WTC11 (cell line): ENCODE data around the gene BDKRB2. TPM values are rescaled to one million over a fixed set of nuclear protein-coding genes. Genes with fewer than 3 reads are reported as not detected.

Experiments
- ATAC-seq: fragments of 200-7000 bp; cut with Tn5 transposase; 2 replicates; pipeline ENCODE4 v1.10.0; 2021; ENCODE audit warnings: mild to moderate bottlenecking, moderate library complexity
- CTCF ChIA-PET: fragments of 300-600 bp; sonication (Branson Sonifier 250); formaldehyde crosslinking; loops from one replicate; lab custom pipeline; 2021; ENCODE audit warnings: antibody characterized with exemption; lab: Charles Lee
- POLR2A ChIA-PET: fragments of 350-600 bp; sonication (Branson Sonifier 250); formaldehyde crosslinking; loops from one replicate; lab custom pipeline; 2021; ENCODE audit warnings: antibody characterized with exemption; lab: Charles Lee
- DNase-seq: peaks from one replicate; pipeline ENCODE4 v3.0.0; 2021; ENCODE audit warnings: low spot score
- H3K27ac Mint-ChIP-seq: 2 replicates; pipeline ENCODE4 v1.8.0; 2021; ENCODE audit warnings: mixed read lengths
- H3K27me3 Mint-ChIP-seq: 2 replicates; pipeline ENCODE4 v1.8.0; 2021; ENCODE audit warnings: low read depth, mild to moderate bottlenecking, moderate library complexity, mixed read lengths
- H3K36me3 Mint-ChIP-seq: 2 replicates; pipeline ENCODE4 v1.8.0; 2021; ENCODE audit warnings: mixed read lengths
- H3K4me1 Mint-ChIP-seq: 2 replicates; pipeline ENCODE4 v1.8.0; 2022; ENCODE audit warnings: mixed read lengths
- H3K4me3 Mint-ChIP-seq: 2 replicates; pipeline ENCODE4 v1.8.0; 2021; ENCODE audit warnings: mild to moderate bottlenecking, moderate library complexity, mixed read lengths
- H3K9me3 Mint-ChIP-seq: 2 replicates; pipeline ENCODE4 v1.8.0; 2021; ENCODE audit warnings: mixed read lengths
- CBFB ChIP-seq: sonication (generic); formaldehyde crosslinking; IDR thresholded peaks from 2 replicates; pipeline ENCODE4 v1.8.1; 2022; ENCODE audit warnings: mild to moderate bottlenecking, low read depth, missing genetic modification reagents
- EMX1 ChIP-seq: fragments of 250-450 bp; sonication (Bioruptor Pico); IDR thresholded peaks from 2 replicates; pipeline ENCODE4 v1.8.0; 2021; ENCODE audit warnings: mild to moderate bottlenecking
- ETV6 ChIP-seq: sonication (generic); formaldehyde crosslinking; IDR thresholded peaks from 2 replicates; pipeline ENCODE4 v1.8.1; 2022; ENCODE audit warnings: mild to moderate bottlenecking, missing genetic modification reagents
- FOXK1 ChIP-seq: sonication (generic); formaldehyde crosslinking; IDR thresholded peaks from 2 replicates; pipeline ENCODE4 v1.8.0; 2022; ENCODE audit warnings: mild to moderate bottlenecking, moderate library complexity, missing genetic modification reagents
- HMGA2 ChIP-seq: fragments of 250-450 bp; sonication (Bioruptor Pico); IDR thresholded peaks from 2 replicates; pipeline ENCODE4 v1.4.0; 2021; ENCODE audit warnings: mild to moderate bottlenecking, moderate library complexity
- IRF2 ChIP-seq: sonication (generic); formaldehyde crosslinking; IDR thresholded peaks from 2 replicates; pipeline ENCODE4 v1.8.0; 2022; ENCODE audit warnings: low read depth, missing genetic modification reagents, borderline replicate concordance
- MYBL2 ChIP-seq: sonication (generic); formaldehyde crosslinking; IDR thresholded peaks from 2 replicates; pipeline ENCODE4 v1.8.1; 2023; ENCODE audit warnings: mild to moderate bottlenecking, moderate library complexity, missing genetic modification reagents
- NR2C2 ChIP-seq: sonication (generic); formaldehyde crosslinking; IDR thresholded peaks from 2 replicates; pipeline ENCODE4 v1.8.0; 2022; ENCODE audit warnings: mild to moderate bottlenecking, missing genetic modification reagents
- PRRX2 ChIP-seq: fragments of 250-450 bp; sonication (Bioruptor Pico); IDR thresholded peaks from 2 replicates; pipeline ENCODE4 v1.8.0; 2021; ENCODE audit warnings: mild to moderate bottlenecking
- RORB ChIP-seq: fragments of 250-450 bp; sonication (Bioruptor Pico); IDR thresholded peaks from 2 replicates; pipeline ENCODE4 v1.9.0; 2021; ENCODE audit warnings: mild to moderate bottlenecking
- TEAD4 ChIP-seq: sonication (generic); formaldehyde crosslinking; IDR thresholded peaks from 2 replicates; pipeline ENCODE4 v1.8.0; 2022; ENCODE audit warnings: mild to moderate bottlenecking, missing genetic modification reagents
- ZNF138 ChIP-seq: sonication (generic); formaldehyde crosslinking; conservative IDR thresholded peaks from 2 replicates; pipeline ENCODE4 v1.8.1; 2022; ENCODE audit warnings: mild to moderate bottlenecking, moderate library complexity, missing genetic modification reagents
- ZNF232 ChIP-seq: sonication (generic); formaldehyde crosslinking; IDR thresholded peaks from 2 replicates; pipeline ENCODE4 v1.8.0; 2022; ENCODE audit warnings: mild to moderate bottlenecking, missing genetic modification reagents
- ZNF416 ChIP-seq: fragments of 250-450 bp; sonication (Bioruptor Pico); IDR thresholded peaks from 2 replicates; pipeline ENCODE4 v1.9.0; 2021; ENCODE audit warnings: mild to moderate bottlenecking, inconsistent platforms
- ZNF423 ChIP-seq: fragments of 250-450 bp; sonication (Bioruptor Pico); IDR thresholded peaks from 2 replicates; pipeline ENCODE4 v2.1.2; 2022; ENCODE audit warnings: mild to moderate bottlenecking, moderate library complexity
- ZNF671 ChIP-seq: fragments of 250-450 bp; sonication (Bioruptor Pico); IDR thresholded peaks from 2 replicates; pipeline ENCODE4 v1.8.0; 2021; ENCODE audit warnings: mild to moderate bottlenecking
- total RNA-seq: library from RNA; stranded (reverse); gene quantifications from 3 replicates; pipeline ENCODE4 v1.2.3, GENCODE V29; 2021
- TF ChIP-seq, protein P1 (sequence below): fragments of 250-450 bp; sonication (Bioruptor Pico); IDR thresholded peaks from 2 replicates; pipeline ENCODE4 v1.9.0; 2021; ENCODE audit warnings: mild to moderate bottlenecking
- TF ChIP-seq, protein P2 (sequence below): sonication (generic); formaldehyde crosslinking; IDR thresholded peaks from 2 replicates; pipeline ENCODE4 v1.8.1; 2022; ENCODE audit warnings: low read depth, mild to moderate bottlenecking, moderate library complexity, missing genetic modification reagents, borderline replicate concordance
- TF ChIP-seq, protein P3 (sequence below): sonication (generic); formaldehyde crosslinking; IDR thresholded peaks from 2 replicates; pipeline ENCODE4 v1.8.0; 2022; ENCODE audit warnings: mild to moderate bottlenecking, missing genetic modification reagents
- TF ChIP-seq, protein P4 (sequence below): sonication (generic); formaldehyde crosslinking; conservative IDR thresholded peaks from 2 replicates; pipeline ENCODE4 v1.8.1; 2023; ENCODE audit warnings: mild to moderate bottlenecking, low read depth, missing genetic modification reagents, moderate library complexity
- TF ChIP-seq, protein P5 (sequence below): sonication (generic); formaldehyde crosslinking; IDR thresholded peaks from 2 replicates; pipeline ENCODE4 v1.8.1; 2022; ENCODE audit warnings: mild to moderate bottlenecking, moderate library complexity, missing genetic modification reagents
- TF ChIP-seq, protein P6 (sequence below): sonication (generic); formaldehyde crosslinking; IDR thresholded peaks from 2 replicates; pipeline ENCODE4 v1.8.1; 2022; ENCODE audit warnings: mild to moderate bottlenecking, missing genetic modification reagents, moderate library complexity, borderline replicate concordance
- TF ChIP-seq, protein P7 (sequence below): fragments of 250-450 bp; sonication (Bioruptor Pico); conservative IDR thresholded peaks from 2 replicates; pipeline ENCODE4 v1.9.0; 2021; ENCODE audit warnings: mild to moderate bottlenecking
- TF ChIP-seq, protein P8 (sequence below): sonication (generic); formaldehyde crosslinking; IDR thresholded peaks from 2 replicates; pipeline ENCODE4 v1.8.1; 2023; ENCODE audit warnings: mild to moderate bottlenecking, missing genetic modification reagents

BDKRB2 gene
- total RNA-seq, 1 experiment from 2014 or later: 0.17 TPM

DNA sequence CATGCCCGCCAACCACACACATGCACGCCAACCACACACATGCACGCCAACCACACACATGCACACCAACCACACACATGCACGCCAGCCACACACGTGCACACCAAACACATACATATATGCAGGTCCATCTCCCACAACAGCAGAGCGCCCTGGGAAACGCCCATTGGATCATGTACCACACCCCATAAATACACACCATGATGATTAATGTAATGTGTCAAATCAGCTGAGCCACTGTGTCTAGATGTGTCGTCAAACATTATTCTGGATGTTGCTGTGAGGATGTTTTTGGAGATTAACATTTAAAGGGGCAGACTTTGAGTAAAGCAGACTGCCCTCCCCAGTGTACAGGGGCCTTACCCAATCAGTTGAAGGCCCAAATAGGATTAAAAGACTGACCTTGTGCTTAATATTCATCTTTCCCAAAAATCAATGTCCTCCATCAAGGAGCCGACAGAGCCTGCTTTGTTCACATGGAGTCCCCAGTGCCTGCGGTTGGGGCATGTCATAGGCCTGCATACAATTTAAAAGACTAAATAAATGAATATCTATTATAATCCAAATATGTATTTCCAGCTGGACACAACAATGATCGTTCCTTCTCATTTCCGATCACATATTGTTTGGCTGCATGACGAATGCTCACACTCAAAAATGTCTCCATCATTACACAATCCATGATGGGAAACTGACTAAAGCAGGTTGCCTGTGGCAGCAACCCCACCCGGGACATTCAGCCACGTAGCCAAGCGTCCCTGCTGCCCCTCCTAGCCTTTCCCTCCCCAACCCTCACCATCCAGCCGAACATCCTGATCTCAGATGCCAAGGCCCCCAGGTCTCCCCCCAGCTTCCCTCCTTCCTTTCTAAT lies 23.2 kb upstream of the BDKRB2 start:
- ATAC-seq (no peak), DNase-seq (no peak)
- ChIA-PET CTCF (no interaction called here), POLR2A (no interaction called here)
- Mint-ChIP-seq H3K27me3 (no peaks in the 10 kb centered on the region), H3K4me1 (0 out of 2 replicates have a peak, but pooled peaks cover 3% of the 10 kb centered on the region), H3K36me3 (no peaks in the 10 kb centered on the region), H3K4me3 (no peak overlapping the region), H3K27ac (no peak overlapping the region), H3K9me3 (peaks cover 6% of the 10 kb centered on the region)
- no peak for TF ChIP-seq FOXK1
- TF ChIP-seq NR2C2 (CRISPR knock-in tag): no peak
- TF ChIP-seq HMGA2 (CRISPR knock-in tag): no peak
- TF ChIP-seq, protein P1, sequence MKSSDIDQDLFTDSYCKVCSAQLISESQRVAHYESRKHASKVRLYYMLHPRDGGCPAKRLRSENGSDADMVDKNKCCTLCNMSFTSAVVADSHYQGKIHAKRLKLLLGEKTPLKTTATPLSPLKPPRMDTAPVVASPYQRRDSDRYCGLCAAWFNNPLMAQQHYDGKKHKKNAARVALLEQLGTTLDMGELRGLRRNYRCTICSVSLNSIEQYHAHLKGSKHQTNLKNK (CRISPR knock-in tag): no peak
- TF ChIP-seq CBFB (CRISPR knock-in tag): no peak
- TF ChIP-seq ZNF138 (CRISPR knock-in tag): no peak
- TF ChIP-seq, protein P2, sequence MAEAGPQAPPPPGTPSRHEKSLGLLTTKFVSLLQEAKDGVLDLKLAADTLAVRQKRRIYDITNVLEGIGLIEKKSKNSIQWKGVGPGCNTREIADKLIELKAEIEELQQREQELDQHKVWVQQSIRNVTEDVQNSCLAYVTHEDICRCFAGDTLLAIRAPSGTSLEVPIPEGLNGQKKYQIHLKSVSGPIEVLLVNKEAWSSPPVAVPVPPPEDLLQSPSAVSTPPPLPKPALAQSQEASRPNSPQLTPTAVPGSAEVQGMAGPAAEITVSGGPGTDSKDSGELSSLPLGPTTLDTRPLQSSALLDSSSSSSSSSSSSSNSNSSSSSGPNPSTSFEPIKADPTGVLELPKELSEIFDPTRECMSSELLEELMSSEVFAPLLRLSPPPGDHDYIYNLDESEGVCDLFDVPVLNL: no peak
- no peak for TF ChIP-seq ZNF232
- TF ChIP-seq, protein P3, sequence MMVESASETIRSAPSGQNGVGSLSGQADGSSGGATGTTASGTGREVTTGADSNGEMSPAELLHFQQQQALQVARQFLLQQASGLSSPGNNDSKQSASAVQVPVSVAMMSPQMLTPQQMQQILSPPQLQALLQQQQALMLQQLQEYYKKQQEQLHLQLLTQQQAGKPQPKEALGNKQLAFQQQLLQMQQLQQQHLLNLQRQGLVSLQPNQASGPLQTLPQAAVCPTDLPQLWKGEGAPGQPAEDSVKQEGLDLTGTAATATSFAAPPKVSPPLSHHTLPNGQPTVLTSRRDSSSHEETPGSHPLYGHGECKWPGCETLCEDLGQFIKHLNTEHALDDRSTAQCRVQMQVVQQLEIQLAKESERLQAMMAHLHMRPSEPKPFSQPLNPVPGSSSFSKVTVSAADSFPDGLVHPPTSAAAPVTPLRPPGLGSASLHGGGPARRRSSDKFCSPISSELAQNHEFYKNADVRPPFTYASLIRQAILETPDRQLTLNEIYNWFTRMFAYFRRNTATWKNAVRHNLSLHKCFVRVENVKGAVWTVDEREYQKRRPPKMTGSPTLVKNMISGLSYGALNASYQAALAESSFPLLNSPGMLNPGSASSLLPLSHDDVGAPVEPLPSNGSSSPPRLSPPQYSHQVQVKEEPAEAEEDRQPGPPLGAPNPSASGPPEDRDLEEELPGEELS (CRISPR knock-in tag): no peak
- no peak for TF ChIP-seq ZNF671 (CRISPR knock-in tag)
- no peak for TF ChIP-seq ZNF416 (CRISPR knock-in tag)
- TF ChIP-seq TEAD4 (CRISPR knock-in tag): no peak
- no peak for TF ChIP-seq ZNF423 (CRISPR knock-in tag)
- no peak for TF ChIP-seq EMX1 (CRISPR knock-in tag)
- TF ChIP-seq, protein P4, sequence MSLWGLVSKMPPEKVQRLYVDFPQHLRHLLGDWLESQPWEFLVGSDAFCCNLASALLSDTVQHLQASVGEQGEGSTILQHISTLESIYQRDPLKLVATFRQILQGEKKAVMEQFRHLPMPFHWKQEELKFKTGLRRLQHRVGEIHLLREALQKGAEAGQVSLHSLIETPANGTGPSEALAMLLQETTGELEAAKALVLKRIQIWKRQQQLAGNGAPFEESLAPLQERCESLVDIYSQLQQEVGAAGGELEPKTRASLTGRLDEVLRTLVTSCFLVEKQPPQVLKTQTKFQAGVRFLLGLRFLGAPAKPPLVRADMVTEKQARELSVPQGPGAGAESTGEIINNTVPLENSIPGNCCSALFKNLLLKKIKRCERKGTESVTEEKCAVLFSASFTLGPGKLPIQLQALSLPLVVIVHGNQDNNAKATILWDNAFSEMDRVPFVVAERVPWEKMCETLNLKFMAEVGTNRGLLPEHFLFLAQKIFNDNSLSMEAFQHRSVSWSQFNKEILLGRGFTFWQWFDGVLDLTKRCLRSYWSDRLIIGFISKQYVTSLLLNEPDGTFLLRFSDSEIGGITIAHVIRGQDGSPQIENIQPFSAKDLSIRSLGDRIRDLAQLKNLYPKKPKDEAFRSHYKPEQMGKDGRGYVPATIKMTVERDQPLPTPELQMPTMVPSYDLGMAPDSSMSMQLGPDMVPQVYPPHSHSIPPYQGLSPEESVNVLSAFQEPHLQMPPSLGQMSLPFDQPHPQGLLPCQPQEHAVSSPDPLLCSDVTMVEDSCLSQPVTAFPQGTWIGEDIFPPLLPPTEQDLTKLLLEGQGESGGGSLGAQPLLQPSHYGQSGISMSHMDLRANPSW: no peak
- TF ChIP-seq, protein P5, sequence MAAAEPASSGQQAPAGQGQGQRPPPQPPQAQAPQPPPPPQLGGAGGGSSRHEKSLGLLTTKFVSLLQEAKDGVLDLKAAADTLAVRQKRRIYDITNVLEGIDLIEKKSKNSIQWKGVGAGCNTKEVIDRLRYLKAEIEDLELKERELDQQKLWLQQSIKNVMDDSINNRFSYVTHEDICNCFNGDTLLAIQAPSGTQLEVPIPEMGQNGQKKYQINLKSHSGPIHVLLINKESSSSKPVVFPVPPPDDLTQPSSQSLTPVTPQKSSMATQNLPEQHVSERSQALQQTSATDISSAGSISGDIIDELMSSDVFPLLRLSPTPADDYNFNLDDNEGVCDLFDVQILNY (CRISPR knock-in tag): no peak

DNA sequence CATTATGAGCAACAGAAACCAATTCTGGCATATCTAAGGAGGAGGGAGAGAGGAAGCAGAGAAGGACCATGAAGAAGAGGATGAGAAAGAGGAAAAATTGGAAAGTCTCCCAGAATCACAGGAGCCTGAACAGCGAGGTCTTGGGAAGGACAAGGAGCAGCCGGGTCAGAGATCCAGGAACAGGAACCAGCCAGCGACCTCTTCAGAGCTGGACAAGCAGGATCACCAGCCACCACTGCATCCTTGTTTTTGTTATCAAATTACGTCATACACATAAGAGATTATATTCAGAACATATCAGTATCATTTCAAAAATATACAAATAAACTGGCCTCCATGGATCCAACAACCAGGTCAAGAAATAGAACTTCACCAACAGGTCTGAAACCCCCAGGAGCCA lies 22.1 kb upstream of the BDKRB2 start:
- Mint-ChIP-seq H3K4me3 (no peak overlapping the region), H3K9me3 (peaks cover 6% of the 10 kb centered on the region), H3K36me3 (no peaks in the 10 kb centered on the region), H3K4me1 (0 out of 2 replicates have a peak, but pooled peaks cover 3% of the 10 kb centered on the region), H3K27me3 (no peaks in the 10 kb centered on the region), H3K27ac (no peak overlapping the region)
- DNase-seq (no peak), ATAC-seq (no peak)
- ChIA-PET CTCF (no interaction called here), POLR2A (no interaction called here)
- TF ChIP-seq IRF2 (CRISPR knock-in tag): no peak
- TF ChIP-seq RORB: no peak
- TF ChIP-seq, protein P6, sequence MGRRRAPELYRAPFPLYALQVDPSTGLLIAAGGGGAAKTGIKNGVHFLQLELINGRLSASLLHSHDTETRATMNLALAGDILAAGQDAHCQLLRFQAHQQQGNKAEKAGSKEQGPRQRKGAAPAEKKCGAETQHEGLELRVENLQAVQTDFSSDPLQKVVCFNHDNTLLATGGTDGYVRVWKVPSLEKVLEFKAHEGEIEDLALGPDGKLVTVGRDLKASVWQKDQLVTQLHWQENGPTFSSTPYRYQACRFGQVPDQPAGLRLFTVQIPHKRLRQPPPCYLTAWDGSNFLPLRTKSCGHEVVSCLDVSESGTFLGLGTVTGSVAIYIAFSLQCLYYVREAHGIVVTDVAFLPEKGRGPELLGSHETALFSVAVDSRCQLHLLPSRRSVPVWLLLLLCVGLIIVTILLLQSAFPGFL (CRISPR knock-in tag): no peak
- TF ChIP-seq PRRX2 (CRISPR knock-in tag): no peak
- TF ChIP-seq, protein P7, sequence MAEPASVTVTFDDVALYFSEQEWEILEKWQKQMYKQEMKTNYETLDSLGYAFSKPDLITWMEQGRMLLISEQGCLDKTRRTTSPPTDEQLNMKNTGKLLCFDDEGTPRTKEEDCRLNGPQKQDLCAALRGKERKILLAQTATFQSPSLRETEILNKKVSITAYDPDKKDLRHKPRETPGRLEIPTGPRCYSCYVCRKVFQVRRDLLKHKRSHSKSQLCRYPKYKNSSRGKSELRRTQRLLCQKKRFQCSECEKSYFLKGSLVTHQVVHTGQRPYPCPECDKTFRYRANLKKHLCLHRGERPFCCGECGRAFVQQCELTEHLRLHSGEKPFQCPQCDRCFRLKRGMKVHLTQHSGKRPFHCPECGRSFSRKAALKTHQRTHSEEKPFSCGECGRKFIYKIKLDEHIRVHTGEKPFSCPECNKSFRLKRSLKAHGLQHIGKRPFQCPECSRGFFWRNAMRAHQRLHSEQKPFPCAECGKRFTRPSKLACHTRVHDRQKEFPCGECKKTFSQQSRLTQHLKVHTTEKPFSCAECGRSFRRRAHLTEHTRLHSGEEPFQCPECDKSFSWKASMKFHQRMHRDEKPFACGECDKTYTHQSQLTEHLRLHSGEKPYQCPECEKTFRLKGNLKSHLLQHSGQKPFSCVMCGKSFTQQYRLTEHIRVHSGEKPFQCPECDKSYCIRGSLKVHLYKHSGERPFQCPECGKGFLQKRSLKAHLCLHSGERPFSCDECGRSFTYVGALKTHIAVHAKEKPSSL (CRISPR knock-in tag): no peak
- TF ChIP-seq, protein P8, sequence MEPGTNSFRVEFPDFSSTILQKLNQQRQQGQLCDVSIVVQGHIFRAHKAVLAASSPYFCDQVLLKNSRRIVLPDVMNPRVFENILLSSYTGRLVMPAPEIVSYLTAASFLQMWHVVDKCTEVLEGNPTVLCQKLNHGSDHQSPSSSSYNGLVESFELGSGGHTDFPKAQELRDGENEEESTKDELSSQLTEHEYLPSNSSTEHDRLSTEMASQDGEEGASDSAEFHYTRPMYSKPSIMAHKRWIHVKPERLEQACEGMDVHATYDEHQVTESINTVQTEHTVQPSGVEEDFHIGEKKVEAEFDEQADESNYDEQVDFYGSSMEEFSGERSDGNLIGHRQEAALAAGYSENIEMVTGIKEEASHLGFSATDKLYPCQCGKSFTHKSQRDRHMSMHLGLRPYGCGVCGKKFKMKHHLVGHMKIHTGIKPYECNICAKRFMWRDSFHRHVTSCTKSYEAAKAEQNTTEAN (CRISPR knock-in tag): no peak
- TF ChIP-seq MYBL2 (CRISPR knock-in tag): no peak
- no peak for TF ChIP-seq ETV6
